ENCODE measurements around the gene FUS. TPM values are rescaled to one million over a fixed set of nuclear protein-coding genes. Genes with fewer than 3 reads are reported as not detected.

Gene FUS
- total RNA-seq, 3 donors from 2014 or later (not counting 1 experiment from before 2014, with no cell fraction given) = 872 to 934 (median 918) TPM

GRCh38 chr16:31214708-31215286 is 34.9 kb downstream of the FUS start:
- DNase-seq = peak in 1 of 2 donors; percentile 41

GRCh38 chr16:31215287-31216162 is 35.6 kb downstream of the FUS start:
- peaks cover 29% of the 10 kb centered on the region for H3K4me1 ChIP-seq (ENCODE audit: control insufficient read depth, insufficient read depth, low read length)
- WGBS (ENCODE audit: insufficient coverage) = 2% methylated on average over 63 of the region's 63 CpGs
- H3K27me3 ChIP-seq (ENCODE audit: control insufficient read depth, insufficient read depth, low read length) = peaks cover 26% of the 10 kb centered on the region
- Mint-ChIP-seq H3K4me3 (peak overlapping the region; percentile 89), H3K4me1 (peaks cover 18 to 22% of the 10 kb centered on the region in 2 donors), H3K27ac (peak overlapping the region in 1 of 2 donors; percentile 67), H3K27me3 (ENCODE audit: low read depth in 2 of 2) (peaks cover 25 to 37% of the 10 kb centered on the region in 2 donors), H3K36me3 (no peaks in the 10 kb centered on the region), H3K9me3 (no peaks in the 10 kb centered on the region)
- DNase-seq = peak in 1 of 2 donors; percentile 49
- ATAC-seq = peak; percentile 54 to 62 (median 58)
- H3K4me3 ChIP-seq (ENCODE audit: low read length) = no peak overlapping the region
- H3K9me3 ChIP-seq (ENCODE audit: control insufficient read depth, insufficient read depth, low read length) = no peaks in the 10 kb centered on the region
- TF ChIP-seq CTCF (IDR thresholded peaks at IDR 0.05) = no peak
- H3K27ac ChIP-seq (ENCODE audit: low read length) = no peak overlapping the region
- no peaks in the 10 kb centered on the region for H3K36me3 ChIP-seq (ENCODE audit: control insufficient read depth, insufficient read depth, low read length)
- intact Hi-C loops (cut with micrococcal nuclease) = no loop called here

More at GRCh38 chr16:31214708-31215286, 34.9 kb downstream of the FUS start:
- Mint-ChIP-seq H3K36me3 (no peaks in the 10 kb centered on the region), H3K9me3 (no peaks in the 10 kb centered on the region), H3K4me1 (peaks cover 18 to 22% of the 10 kb centered on the region in 2 donors), H3K27ac (no peak overlapping the region), H3K27me3 (ENCODE audit: low read depth in 2 of 2) (peaks cover 25 to 37% of the 10 kb centered on the region in 2 donors), H3K4me3 (peak overlapping the region; percentile 68)
- H3K27me3 ChIP-seq (ENCODE audit: control insufficient read depth, insufficient read depth, low read length) = peaks cover 26% of the 10 kb centered on the region
- whole genome bisulfite sequencing (ENCODE audit: insufficient coverage) = 17% methylated on average over 58 of the region's 58 CpGs
- intact Hi-C loops (cut with micrococcal nuclease) = no loop called here
- ATAC-seq = peak; percentile 28 to 50 (median 30)
- no peak overlapping the region for H3K27ac ChIP-seq (ENCODE audit: low read length)
- no peaks in the 10 kb centered on the region for H3K36me3 ChIP-seq (ENCODE audit: control insufficient read depth, insufficient read depth, low read length)
- no peak overlapping the region for H3K4me3 ChIP-seq (ENCODE audit: low read length)
- no peak for TF ChIP-seq CTCF (IDR thresholded peaks at IDR 0.05)
- H3K9me3 ChIP-seq (ENCODE audit: control insufficient read depth, insufficient read depth, low read length) = no peaks in the 10 kb centered on the region
- peaks cover 29% of the 10 kb centered on the region for H3K4me1 ChIP-seq (ENCODE audit: control insufficient read depth, insufficient read depth, low read length)

GRCh38 chr16:31216422-31217135 is 36.6 kb downstream of the FUS start, which contains the start of gene PYDC1:
Gene PYDC1 (minus strand): TSS chr16:31217135. CDS start chr16:31217028, 107 bp downstream.
- DNase-seq (peak; percentile 34 to 39), ATAC-seq (peak; percentile 37 to 56 (median 51))
- Histone ChIP-seq H3K27me3 (ENCODE audit: control insufficient read depth, insufficient read depth, low read length) (peaks cover 26% of the 10 kb centered on the region), H3K9me3 (ENCODE audit: control insufficient read depth, insufficient read depth, low read length) (no peaks in the 10 kb centered on the region), H3K36me3 (ENCODE audit: control insufficient read depth, insufficient read depth, low read length) (no peaks in the 10 kb centered on the region), H3K4me3 (ENCODE audit: low read length) (peak within 1 kb of the TSS; percentile 2), H3K4me1 (ENCODE audit: control insufficient read depth, insufficient read depth, low read length) (peaks cover 29% of the 10 kb centered on the region), H3K27ac (ENCODE audit: low read length) (no peak within 1 kb of the TSS)
- 5% methylated on average over 52 of the region's 52 CpGs for WGBS (ENCODE audit: insufficient coverage)
- peak within 1 kb of the TSS in 1 of 2 donors; percentile 67 for H3K27ac Mint-ChIP-seq
- H3K27me3 Mint-ChIP-seq (ENCODE audit: low read depth in 2 of 2) = peaks cover 25 to 47% of the 10 kb centered on the region in 2 donors
- H3K9me3 Mint-ChIP-seq = no peaks in the 10 kb centered on the region
- H3K4me3 Mint-ChIP-seq = peak within 1 kb of the TSS; percentile 89
- H3K4me1 Mint-ChIP-seq = peaks cover 18 to 32% of the 10 kb centered on the region in 2 donors
- intact Hi-C loops (cut with micrococcal nuclease) = no loop called here
- TF ChIP-seq CTCF (IDR thresholded peaks at IDR 0.05) = no peak
- H3K36me3 Mint-ChIP-seq = no peaks in the 10 kb centered on the region
